OCI-LY7 (cell line): ENCODE measurements around the gene ACIN1. TPM values are rescaled to one million over a fixed set of nuclear protein-coding genes. Genes with fewer than 3 reads are reported as not detected.

Experiments used
- BruUV-seq: library from RNA; stranded (reverse); fragments of 400-500 nt; replicated peaks from 2 replicates; lab custom pipeline; 2021; lab: Mats Ljungman, UMichigan
- CTCF ChIA-PET: fragments of 300-600 bp; sonication (Branson Sonifier 250); formaldehyde crosslinking; loops from one replicate; lab custom pipeline; 2022; ENCODE audit warnings: antibody characterized with exemption; ENCODE audit not compliant: unreplicated experiment; lab: Charles Lee
- POLR2A ChIA-PET: fragments of 300-600 bp; sonication (Branson Sonifier 250); formaldehyde crosslinking; loops from one replicate; lab custom pipeline; 2022; ENCODE audit warnings: antibody characterized with exemption; lab: Charles Lee
- DNase-seq: peaks from one replicate; pipeline ENCODE4 v3.0.0-alpha.2; 2015; ENCODE audit warnings: low spot score
- H2AFZ ChIP-seq: fragments of 200-600 bp; sonication (generic), shearing (Covaris generic); 2 replicates; pipeline ENCODE4 v1.6.1; 2014; ENCODE audit warnings: mild to moderate bottlenecking, antibody characterized with exemption, low read length, moderate library complexity
- H3K27ac ChIP-seq: fragments of 200-600 bp; sonication (generic); 2 replicates; pipeline ENCODE4 v1.5.1; 2014; ENCODE audit warnings: mixed run types, low read depth, mild to moderate bottlenecking, moderate library complexity, low read length, inconsistent platforms; ENCODE audit not compliant: poor library complexity, severe bottlenecking
- H3K36me3 ChIP-seq: fragments of 200-600 bp; sonication (generic); 2 replicates; pipeline ENCODE4 v1.6.1; 2014; ENCODE audit warnings: mild to moderate bottlenecking, antibody characterized with exemption, low read length, moderate library complexity, mixed read lengths; ENCODE audit not compliant: insufficient read depth
- H3K4me1 ChIP-seq: fragments of 200-600 bp; sonication (generic); 2 replicates; pipeline ENCODE4 v1.5.1; 2014; ENCODE audit warnings: mild to moderate bottlenecking, low read length; ENCODE audit not compliant: insufficient read depth, poor library complexity, severe bottlenecking
- H3K4me2 ChIP-seq: fragments of 200-600 bp; sonication (generic); 2 replicates; pipeline ENCODE4 v1.6.1; 2014; ENCODE audit warnings: mild to moderate bottlenecking, low read length
- H3K4me3 ChIP-seq: fragments of 200-600 bp; sonication (generic); 2 replicates; pipeline ENCODE4 v1.5.1; 2014; ENCODE audit warnings: mild to moderate bottlenecking, low read depth, low read length; ENCODE audit not compliant: poor library complexity, severe bottlenecking
- H3K79me2 ChIP-seq: fragments of 200-600 bp; sonication (generic); 2 replicates; pipeline ENCODE4 v1.6.1; 2016; ENCODE audit warnings: low read depth, mild to moderate bottlenecking, low read length, moderate library complexity, mixed read lengths; ENCODE audit not compliant: insufficient read depth
- H3K9me2 ChIP-seq: fragments of 200-600 bp; sonication (generic); 2 replicates; pipeline ENCODE4 v1.6.1; 2016; ENCODE audit warnings: mild to moderate bottlenecking, low read length, mixed read lengths; ENCODE audit not compliant: insufficient read depth
- H3K9me3 ChIP-seq: fragments of 200-600 bp; sonication (generic); 2 replicates; pipeline ENCODE4 v1.6.1; 2014; ENCODE audit warnings: mild to moderate bottlenecking, mixed run types, low read length, mixed read lengths
- H4K20me1 ChIP-seq: fragments of 200-600 bp; sonication (generic); 2 replicates; pipeline ENCODE4 v1.6.1; 2014; ENCODE audit warnings: mild to moderate bottlenecking, antibody characterized with exemption, low read length, moderate library complexity, mixed read lengths; ENCODE audit not compliant: insufficient read depth
- EZH2phosphoT487 ChIP-seq: fragments of 200-600 bp; sonication (generic); IDR thresholded peaks from 2 replicates; pipeline ENCODE4 v1.6.1; 2018; ENCODE audit warnings: low read depth, borderline replicate concordance, mild to moderate bottlenecking, mixed run types, antibody characterized with exemption, low read length, moderate library complexity, mixed read lengths
- intact Hi-C: fragments of 100-400 bp; cut with micrococcal nuclease; formaldehyde crosslinking; loops from one replicate; pipeline ENCODE4 v1.10.0; 2022; ENCODE audit not compliant: unreplicated experiment
- total RNA-seq, 2 experiments: library from RNA; depleted of rRNA in 1 of 2; stranded (reverse); fragments of >200 nt in 1 of 2; shearing (Covaris generic) in 1 of 2; gene quantifications; 2 replicates each; pipeline ENCODE4 v1.2.3, GENCODE V29; 2014 to 2022
- TF ChIP-seq, protein P1 (sequence below): fragments of 200-600 bp; sonication (generic); conservative IDR thresholded peaks from 2 replicates; pipeline ENCODE4 v1.5.1; 2014; ENCODE audit warnings: mild to moderate bottlenecking, antibody characterized with exemption, low read length, moderate library complexity, mixed read lengths

Gene ACIN1
- total RNA-seq, 2 experiments from 2014 or later = 107 to 206 TPM

DNA sequence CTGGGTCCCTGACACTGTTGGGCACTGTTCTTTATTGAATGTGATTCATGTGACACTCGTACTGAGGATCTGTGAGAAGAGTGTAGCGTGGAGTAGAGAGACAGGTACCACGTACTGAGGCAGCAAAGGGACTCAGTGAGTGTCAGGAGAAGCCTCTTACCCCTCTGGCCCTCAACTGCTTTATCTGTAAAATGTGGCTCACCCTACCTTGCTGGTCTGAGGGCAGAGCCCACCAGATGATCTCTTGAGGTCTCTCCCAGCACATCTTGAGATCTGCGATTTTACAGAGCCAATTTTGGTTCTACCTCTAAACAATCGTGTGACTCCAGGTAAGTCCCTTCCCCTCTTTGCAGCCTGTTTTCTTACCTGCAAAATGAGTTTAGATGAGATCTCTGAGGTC, 21.0 kb upstream of the ACIN1 start:
- Histone ChIP-seq H3K4me1 (peaks cover 25% of the 10 kb centered on the region), H3K9me3 (no peaks in the 10 kb centered on the region), H3K36me3 (no peaks in the 10 kb centered on the region), H2AFZ (no peak overlapping the region), H3K4me2 (no peak overlapping the region), H3K9me2 (no peaks in the 10 kb centered on the region), H4K20me1 (no peaks in the 10 kb centered on the region), H3K4me3 (no peak overlapping the region), H3K27ac (no peak overlapping the region), H3K79me2 (no peaks in the 10 kb centered on the region)
- intact Hi-C loops = no loop called here
- ChIA-PET CTCF (no interaction called here), POLR2A (no interaction called here)
- no peak for DNase-seq
- TF ChIP-seq, protein P1, sequence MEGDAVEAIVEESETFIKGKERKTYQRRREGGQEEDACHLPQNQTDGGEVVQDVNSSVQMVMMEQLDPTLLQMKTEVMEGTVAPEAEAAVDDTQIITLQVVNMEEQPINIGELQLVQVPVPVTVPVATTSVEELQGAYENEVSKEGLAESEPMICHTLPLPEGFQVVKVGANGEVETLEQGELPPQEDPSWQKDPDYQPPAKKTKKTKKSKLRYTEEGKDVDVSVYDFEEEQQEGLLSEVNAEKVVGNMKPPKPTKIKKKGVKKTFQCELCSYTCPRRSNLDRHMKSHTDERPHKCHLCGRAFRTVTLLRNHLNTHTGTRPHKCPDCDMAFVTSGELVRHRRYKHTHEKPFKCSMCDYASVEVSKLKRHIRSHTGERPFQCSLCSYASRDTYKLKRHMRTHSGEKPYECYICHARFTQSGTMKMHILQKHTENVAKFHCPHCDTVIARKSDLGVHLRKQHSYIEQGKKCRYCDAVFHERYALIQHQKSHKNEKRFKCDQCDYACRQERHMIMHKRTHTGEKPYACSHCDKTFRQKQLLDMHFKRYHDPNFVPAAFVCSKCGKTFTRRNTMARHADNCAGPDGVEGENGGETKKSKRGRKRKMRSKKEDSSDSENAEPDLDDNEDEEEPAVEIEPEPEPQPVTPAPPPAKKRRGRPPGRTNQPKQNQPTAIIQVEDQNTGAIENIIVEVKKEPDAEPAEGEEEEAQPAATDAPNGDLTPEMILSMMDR = no peak
- no peak for TF ChIP-seq EZH2phosphoT487
- BruUV-seq = no TSS peak

- no peak overlapping the region for H3K4me2 ChIP-seq
- CTCF ChIA-PET = no interaction called here
- intact Hi-C loops = no loop called here
- no peaks in the 10 kb centered on the region for H3K9me3 ChIP-seq
- DNase-seq = no peak
- H4K20me1 ChIP-seq = no peaks in the 10 kb centered on the region
- TF ChIP-seq, protein P1 = no peak
- H3K79me2 ChIP-seq = no peaks in the 10 kb centered on the region
- no peak overlapping the region for H2AFZ ChIP-seq
- no peaks in the 10 kb centered on the region for H3K36me3 ChIP-seq
- H3K9me2 ChIP-seq = no peaks in the 10 kb centered on the region
- BruUV-seq = no TSS peak
- H3K4me1 ChIP-seq = peaks cover 18% of the 10 kb centered on the region
- no peak overlapping the region for H3K4me3 ChIP-seq
- H3K27ac ChIP-seq = no peak overlapping the region
- POLR2A ChIA-PET = interaction anchor here (0.7 kb wide), 1 partner anchor 44 kb away, joined by 3 read pairs; no protein-coding TSS in a partner anchor
Observed at GRCh38 chr14:23115039-23115731, 20.2 kb upstream of the ACIN1 start.

DNA sequence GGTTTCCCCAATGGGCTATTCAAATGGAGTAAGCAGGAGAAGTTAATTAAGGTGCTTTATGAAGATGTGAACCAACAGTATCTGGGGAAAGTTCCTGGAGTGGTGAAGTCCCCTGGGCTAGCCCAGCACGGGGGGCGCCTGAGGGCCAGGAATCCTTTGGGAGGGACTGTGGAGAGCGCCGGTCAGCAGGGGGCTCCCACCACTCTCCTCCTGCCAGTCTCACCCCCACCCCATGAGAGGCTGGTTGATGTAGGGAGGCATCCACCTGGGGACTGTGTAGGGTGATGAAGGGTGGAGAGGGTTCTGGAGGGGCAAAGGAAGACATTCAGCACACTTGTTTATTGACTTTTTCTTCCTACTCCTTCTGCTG, 19.7 kb upstream of the ACIN1 start:
- H2AFZ ChIP-seq = no peak overlapping the region
- POLR2A ChIA-PET = interaction anchor here (0.7 kb wide), 1 partner anchor 43 kb away, joined by 3 read pairs; no protein-coding TSS in a partner anchor
- no peaks in the 10 kb centered on the region for H3K36me3 ChIP-seq
- H3K4me2 ChIP-seq = no peak overlapping the region
- TF ChIP-seq, protein P1 = no peak
- TF ChIP-seq EZH2phosphoT487 = no peak
- H3K9me3 ChIP-seq = no peaks in the 10 kb centered on the region
- DNase-seq = no peak
- no TSS peak for BruUV-seq
- peaks cover 12% of the 10 kb centered on the region for H3K4me1 ChIP-seq
- H3K9me2 ChIP-seq = no peaks in the 10 kb centered on the region
- no peaks in the 10 kb centered on the region for H4K20me1 ChIP-seq
- no peak overlapping the region for H3K27ac ChIP-seq
- no peak overlapping the region for H3K4me3 ChIP-seq
- no peaks in the 10 kb centered on the region for H3K79me2 ChIP-seq
- CTCF ChIA-PET = no interaction called here
- intact Hi-C loops = no loop called here
